B cell (primary cell): ENCODE measurements around the gene NET1. TPM values are rescaled to one million over a fixed set of nuclear protein-coding genes. Genes with fewer than 3 reads are reported as not detected.

ENCODE experiments used
- ATAC-seq: fragments of 200-7000 bp; cut with Tn5 transposase; one replicate; pipeline ENCODE4 v1.10.0; 2021; ENCODE audit warnings: low read depth, mild to moderate bottlenecking, moderate number of reproducible peaks, moderate library complexity
- CTCF ChIA-PET: fragments of 350-600 bp; sonication (Branson Sonifier 250); formaldehyde crosslinking; loops from one replicate; lab custom pipeline; 2021; ENCODE audit warnings: antibody characterized with exemption, inconsistent platforms; lab: Charles Lee
- POLR2A ChIA-PET: fragments of 350-600 bp; sonication (Branson Sonifier 250); formaldehyde crosslinking; loops from one replicate; lab custom pipeline; 2021; ENCODE audit warnings: antibody characterized with exemption; lab: Charles Lee
- DNase-seq: peaks from one replicate; pipeline ENCODE4 v3.0.0; 2013
- H2AFZ ChIP-seq: 2 replicates; pipeline ENCODE4 v1.6.1; 2012; ENCODE audit warnings: mild to moderate bottlenecking, low read depth, low read length; ENCODE audit not compliant: insufficient read depth, poor library complexity, severe bottlenecking
- H3K27ac ChIP-seq, 2 donors: 1 replicate in 1 of 2; 2 replicates in 1 of 2; pipeline ENCODE4 v1.5.1; 2012 to 2013; ENCODE audit warnings: low read length in 2 of 2, mild to moderate bottlenecking in 2 of 2, moderate library complexity in 1 of 2
- H3K27me3 ChIP-seq, 4 experiments: fragments of 200-600 bp in 1 of 4; sonication (generic) in 1 of 4; replicated peaks in 1 of 4; 1 replicate in 2 of 4; 2 replicates in 2 of 4; pipeline versions ENCODE4 v1.6.1 to v1.7.0; 2013 to 2016; ENCODE audit warnings: low read length in 3 of 4, mild to moderate bottlenecking in 2 of 4, mixed read lengths in 1 of 4, moderate library complexity in 1 of 4; ENCODE audit not compliant: insufficient read depth in 4 of 4, control insufficient read depth in 3 of 4; ENCODE audit errors: control extremely low read depth in 1 of 4
- H3K36me3 ChIP-seq, 2 experiments: replicated peaks in 1 of 2; 1 replicate in 1 of 2; 2 replicates in 1 of 2; pipeline versions ENCODE4 v1.6.1 to v1.7.1; 2013; ENCODE audit warnings: low read length in 1 of 2; ENCODE audit not compliant: insufficient read depth in 2 of 2, control insufficient read depth in 1 of 2; ENCODE audit errors: control extremely low read depth in 1 of 2, extremely low read depth in 1 of 2
- H3K4me1 ChIP-seq, 2 donors: fragments of 200-600 bp in 1 of 2; sonication (generic) in 1 of 2; 1 replicate in 1 of 2; 2 replicates in 1 of 2; pipeline versions ENCODE4 v1.5.1 to v1.6.1; 2013 to 2017; ENCODE audit warnings: low read length in 2 of 2; ENCODE audit not compliant: control insufficient read depth in 2 of 2, insufficient read depth in 2 of 2
- H3K4me2 ChIP-seq: replicated peaks from 2 replicates; pipeline ENCODE3; 2012; ENCODE audit warnings: mild to moderate bottlenecking, low read depth, low read length; ENCODE audit not compliant: poor library complexity, severe bottlenecking
- H3K4me3 ChIP-seq, 5 experiments: fragments of 200-600 bp in 1 of 5; sonication (generic) in 1 of 5; 1 replicate in 3 of 5; 2 replicates in 2 of 5; pipeline versions ENCODE4 v1.5.1 to v1.7.0; 2011 to 2016; ENCODE audit warnings: low read length in 4 of 5, mild to moderate bottlenecking in 4 of 5, low read depth in 2 of 5, control low read depth in 1 of 5, moderate library complexity in 1 of 5; ENCODE audit not compliant: insufficient read depth in 1 of 5; ENCODE audit errors: control extremely low read depth in 1 of 5, extremely low read depth in 1 of 5
- H3K79me2 ChIP-seq: fragments of 200-600 bp; sonication (generic); one replicate; pipeline ENCODE4 v1.6.0; 2016; ENCODE audit warnings: low read length; ENCODE audit not compliant: control insufficient read depth, insufficient read depth
- H3K9ac ChIP-seq: fragments of 200-600 bp; sonication (generic); 2 replicates; pipeline ENCODE4 v1.6.1; 2017; ENCODE audit warnings: mild to moderate bottlenecking, low read length, moderate library complexity
- H3K9me3 ChIP-seq, 3 donors: one replicate each; pipeline versions ENCODE4 v1.6.1 to v1.7.1; 2013; ENCODE audit warnings: low read length in 2 of 3; ENCODE audit not compliant: control insufficient read depth in 2 of 3, insufficient read depth in 1 of 3; ENCODE audit errors: control extremely low read depth in 1 of 3
- H4K20me1 ChIP-seq: 2 replicates; pipeline ENCODE4 v1.6.0; 2012; ENCODE audit warnings: mild to moderate bottlenecking, low read length; ENCODE audit not compliant: insufficient read depth, control insufficient read depth, poor library complexity, severe bottlenecking
- H3K27ac Mint-ChIP-seq: one replicate; pipeline ENCODE4 v1.8.0; 2021; ENCODE audit warnings: mixed read lengths
- H3K27me3 Mint-ChIP-seq: one replicate; pipeline ENCODE4 v1.8.0; 2021; ENCODE audit warnings: mixed read lengths
- H3K4me1 Mint-ChIP-seq: one replicate; pipeline ENCODE4 v1.8.0; 2021; ENCODE audit warnings: mixed read lengths
- H3K4me3 Mint-ChIP-seq: one replicate; pipeline ENCODE4 v1.8.0; 2021; ENCODE audit warnings: mixed read lengths
- H3K9me3 Mint-ChIP-seq: one replicate; pipeline ENCODE4 v1.8.0; 2022; ENCODE audit warnings: mixed read lengths; ENCODE audit not compliant: insufficient read depth
- CTCF ChIP-seq: fragments of 200-600 bp; IDR thresholded peaks from one replicate; pipeline ENCODE4 v1.8.0; 2022; ENCODE audit warnings: antibody characterized with exemption, mild to moderate bottlenecking
- EZH2 ChIP-seq: IDR thresholded peaks from 2 replicates; pipeline ENCODE4 v1.6.1; 2012; ENCODE audit warnings: borderline replicate concordance, low read depth, mild to moderate bottlenecking, moderate library complexity, low read length; ENCODE audit not compliant: insufficient read depth, poor library complexity, severe bottlenecking
- WGBS: methylation state at CpG from one replicate; pipeline ENCODE4 v1.1.5; 2013; ENCODE audit warnings: missing lambda C conversion rate; ENCODE audit not compliant: insufficient coverage; 5-methylcytosine and 5-hydroxymethylcytosine counted together
- intact Hi-C: fragments of 100-400 bp; cut with micrococcal nuclease; formaldehyde crosslinking; loops from one replicate; pipeline ENCODE4 v1.10.0; 2022
- polyA plus RNA-seq: library from polyadenylated mRNA; depleted of rRNA; stranded (reverse); fragments of >200 nt; gene quantifications from 2 replicates; pipeline ENCODE4 v1.2.3, GENCODE V29; 2012
- total RNA-seq, 2 donors: library from RNA; stranded (reverse); fragments of 120-200 nt in 1 of 2; gene quantifications; 1 replicate in 1 of 2; 2 replicates in 1 of 2; pipeline versions ENCODE4 v1.2.3 to v1.2.4, GENCODE V29; 2013 to 2022

The NET1 gene
- total and polyA plus RNA-seq, 2 donors (not counting 1 experiment from before 2014, with no cell fraction given), result 3.5 to 6.4 TPM

GRCh38 chr10:5440206-5440605 is 27.8 kb downstream of the NET1 start:
- H3K4me2 ChIP-seq, result no peak overlapping the region
- ChIA-PET CTCF (interaction anchor here (0.6 to 17.3 kb wide), 6 partner anchors 8 to 194 kb away, joined by 3 to 659 read pairs (median 4); no protein-coding TSS in a partner anchor), POLR2A (no interaction called here)
- H3K9ac ChIP-seq, result no peak overlapping the region
- no peak overlapping the region for H2AFZ ChIP-seq
- no peaks in the 10 kb centered on the region for H3K27me3 ChIP-seq
- TF ChIP-seq CTCF (no peak), EZH2 (no peak)
- H3K4me3 ChIP-seq, result no peak overlapping the region
- H4K20me1 ChIP-seq, result no peaks in the 10 kb centered on the region
- no peaks in the 10 kb centered on the region for H3K27me3 Mint-ChIP-seq
- H3K4me1 Mint-ChIP-seq, result peaks cover 20% of the 10 kb centered on the region
- no peaks in the 10 kb centered on the region for H3K9me3 Mint-ChIP-seq
- DNase-seq, result no peak
- intact Hi-C loops, result loop anchor here (10.0 kb wide), 1 partner anchor 885 kb away; no protein-coding TSS in a partner anchor
- H3K4me3 Mint-ChIP-seq, result no peak overlapping the region
- no peak for ATAC-seq
- peaks cover 0 to 11% of the 10 kb centered on the region in 2 donors for H3K4me1 ChIP-seq
- H3K9me3 ChIP-seq, result no peaks in the 10 kb centered on the region
- 80% methylated on average over 1 of the region's 2 CpGs for WGBS
- H3K27ac ChIP-seq, result no peak overlapping the region
- no peaks in the 10 kb centered on the region for H3K79me2 ChIP-seq
- no peak overlapping the region for H3K27ac Mint-ChIP-seq
- H3K36me3 ChIP-seq, result no peaks in the 10 kb centered on the region

- Histone ChIP-seq H3K4me2 (no peak overlapping the region), H2AFZ (no peak overlapping the region), H3K4me1 (peaks cover 1 to 11% of the 10 kb centered on the region in 2 donors), H3K27ac (no peak overlapping the region), H3K9me3 (no peaks in the 10 kb centered on the region), H4K20me1 (no peaks in the 10 kb centered on the region), H3K27me3 (no peaks in the 10 kb centered on the region), H3K9ac (no peak overlapping the region), H3K79me2 (peaks cover 1% of the 10 kb centered on the region), H3K4me3 (no peak overlapping the region), H3K36me3 (no peaks in the 10 kb centered on the region)
- 100% methylated on average over 4 of the region's 4 CpGs for WGBS
- Mint-ChIP-seq H3K4me1 (peaks cover 22% of the 10 kb centered on the region), H3K9me3 (no peaks in the 10 kb centered on the region), H3K27ac (no peak overlapping the region), H3K27me3 (no peaks in the 10 kb centered on the region), H3K4me3 (no peak overlapping the region)
- no peak for TF ChIP-seq EZH2
- TF ChIP-seq CTCF, result no peak
- ATAC-seq, result no peak
- CTCF ChIA-PET, result interaction anchor here (0.7 to 17.3 kb wide), 6 partner anchors 9 to 710 kb away, joined by 3 to 659 read pairs (median 4); partner anchors contain the start of gene TUBAL3
- intact Hi-C loops, result loop anchor here (10.0 kb wide), 1 partner anchor 884 kb away; no protein-coding TSS in a partner anchor
- no peak for DNase-seq
- POLR2A ChIA-PET, result no interaction called here
Measured at GRCh38 chr10:5441106-5441505, 28.7 kb downstream of the NET1 start.
